ENCODE results near the gene GPR153. TPM values are rescaled to one million over a fixed set of nuclear protein-coding genes. Genes with fewer than 3 reads are reported as not detected.

Gene GPR153
- total RNA-seq, 3 donors from 2014 or later (not counting 1 experiment from before 2014, with no cell fraction given) = 8.5 to 9.7 (median 8.7) TPM

DNA sequence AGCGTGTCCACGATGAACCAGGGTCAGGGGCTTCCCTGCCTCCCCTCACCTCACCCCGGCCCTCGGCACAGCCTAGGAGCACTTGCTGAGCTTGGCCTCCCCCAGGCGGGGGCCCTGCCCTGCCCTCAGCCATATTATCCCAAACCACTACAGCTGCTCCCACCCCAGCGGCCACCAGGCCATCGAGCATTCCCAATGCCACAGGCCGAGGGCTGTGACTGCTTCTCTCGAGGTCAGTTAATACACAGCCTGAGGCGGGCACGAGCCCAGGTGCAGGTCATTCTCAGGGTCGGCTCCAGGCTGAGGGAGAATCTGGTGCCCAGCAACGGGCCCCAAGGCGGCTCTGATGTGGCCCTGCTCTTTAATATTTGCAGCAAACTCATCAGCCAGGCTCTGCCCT, 8.4 kb upstream of the GPR153 start:
- DNase-seq = no peak
- Mint-ChIP-seq H3K4me1 (no peaks in the 10 kb centered on the region), H3K27me3 (ENCODE audit: low read depth in 2 of 2) (no peaks in the 10 kb centered on the region), H3K9me3 (no peaks in the 10 kb centered on the region), H3K36me3 (no peaks in the 10 kb centered on the region), H3K27ac (no peak overlapping the region), H3K4me3 (no peak overlapping the region)
- no peak for ATAC-seq
- Histone ChIP-seq H3K27me3 (ENCODE audit: control insufficient read depth, insufficient read depth, low read length) (no peaks in the 10 kb centered on the region), H3K36me3 (ENCODE audit: control insufficient read depth, insufficient read depth, low read length) (no peaks in the 10 kb centered on the region), H3K9me3 (ENCODE audit: control insufficient read depth, insufficient read depth, low read length) (no peaks in the 10 kb centered on the region), H3K4me3 (ENCODE audit: low read length) (no peak overlapping the region), H3K27ac (ENCODE audit: low read length) (no peak overlapping the region), H3K4me1 (ENCODE audit: control insufficient read depth, insufficient read depth, low read length) (no peaks in the 10 kb centered on the region)
- 98% methylated on average over 14 of the region's 14 CpGs for WGBS (ENCODE audit: insufficient coverage)
- TF ChIP-seq, protein P1, sequence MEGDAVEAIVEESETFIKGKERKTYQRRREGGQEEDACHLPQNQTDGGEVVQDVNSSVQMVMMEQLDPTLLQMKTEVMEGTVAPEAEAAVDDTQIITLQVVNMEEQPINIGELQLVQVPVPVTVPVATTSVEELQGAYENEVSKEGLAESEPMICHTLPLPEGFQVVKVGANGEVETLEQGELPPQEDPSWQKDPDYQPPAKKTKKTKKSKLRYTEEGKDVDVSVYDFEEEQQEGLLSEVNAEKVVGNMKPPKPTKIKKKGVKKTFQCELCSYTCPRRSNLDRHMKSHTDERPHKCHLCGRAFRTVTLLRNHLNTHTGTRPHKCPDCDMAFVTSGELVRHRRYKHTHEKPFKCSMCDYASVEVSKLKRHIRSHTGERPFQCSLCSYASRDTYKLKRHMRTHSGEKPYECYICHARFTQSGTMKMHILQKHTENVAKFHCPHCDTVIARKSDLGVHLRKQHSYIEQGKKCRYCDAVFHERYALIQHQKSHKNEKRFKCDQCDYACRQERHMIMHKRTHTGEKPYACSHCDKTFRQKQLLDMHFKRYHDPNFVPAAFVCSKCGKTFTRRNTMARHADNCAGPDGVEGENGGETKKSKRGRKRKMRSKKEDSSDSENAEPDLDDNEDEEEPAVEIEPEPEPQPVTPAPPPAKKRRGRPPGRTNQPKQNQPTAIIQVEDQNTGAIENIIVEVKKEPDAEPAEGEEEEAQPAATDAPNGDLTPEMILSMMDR (IDR thresholded peaks at IDR 0.05) = no peak
- intact Hi-C loops (cut with micrococcal nuclease) = no loop called here

DNA sequence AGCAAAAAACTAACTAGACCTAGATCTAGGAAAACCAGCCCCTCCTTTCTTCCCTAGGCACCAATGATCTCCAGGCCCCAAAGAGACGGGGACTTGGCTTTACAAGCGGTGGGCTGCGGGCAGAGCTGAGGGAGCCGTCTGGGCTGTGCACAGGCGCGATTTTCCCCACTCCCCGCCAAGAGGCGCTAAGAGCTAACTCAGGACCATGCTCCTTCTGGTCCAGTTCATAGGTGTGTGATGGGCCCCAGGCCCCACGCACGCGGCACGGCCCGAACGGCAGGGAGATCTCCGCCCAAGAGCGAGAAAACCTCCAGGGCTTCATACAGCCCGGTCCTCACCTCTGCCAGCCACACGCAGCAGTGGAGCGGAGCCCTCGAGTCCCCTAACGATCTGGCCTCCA, 7.5 kb upstream of the GPR153 start:
- H3K4me1 ChIP-seq (ENCODE audit: control insufficient read depth, insufficient read depth, low read length) = no peaks in the 10 kb centered on the region
- H3K27me3 ChIP-seq (ENCODE audit: control insufficient read depth, insufficient read depth, low read length) = no peaks in the 10 kb centered on the region
- WGBS (ENCODE audit: insufficient coverage) = 95% methylated on average over 21 of the region's 21 CpGs
- H3K27ac ChIP-seq (ENCODE audit: low read length) = no peak overlapping the region
- Mint-ChIP-seq H3K4me1 (no peaks in the 10 kb centered on the region), H3K9me3 (no peaks in the 10 kb centered on the region), H3K27me3 (ENCODE audit: low read depth in 2 of 2) (no peaks in the 10 kb centered on the region), H3K36me3 (no peaks in the 10 kb centered on the region), H3K27ac (no peak overlapping the region), H3K4me3 (no peak overlapping the region)
- DNase-seq (no peak), ATAC-seq (no peak)
- no peaks in the 10 kb centered on the region for H3K36me3 ChIP-seq (ENCODE audit: control insufficient read depth, insufficient read depth, low read length)
- no peak overlapping the region for H3K4me3 ChIP-seq (ENCODE audit: low read length)
- intact Hi-C loops (cut with micrococcal nuclease) = no loop called here
- TF ChIP-seq, protein P1 (IDR thresholded peaks at IDR 0.05) = no peak
- H3K9me3 ChIP-seq (ENCODE audit: control insufficient read depth, insufficient read depth, low read length) = no peaks in the 10 kb centered on the region

DNA sequence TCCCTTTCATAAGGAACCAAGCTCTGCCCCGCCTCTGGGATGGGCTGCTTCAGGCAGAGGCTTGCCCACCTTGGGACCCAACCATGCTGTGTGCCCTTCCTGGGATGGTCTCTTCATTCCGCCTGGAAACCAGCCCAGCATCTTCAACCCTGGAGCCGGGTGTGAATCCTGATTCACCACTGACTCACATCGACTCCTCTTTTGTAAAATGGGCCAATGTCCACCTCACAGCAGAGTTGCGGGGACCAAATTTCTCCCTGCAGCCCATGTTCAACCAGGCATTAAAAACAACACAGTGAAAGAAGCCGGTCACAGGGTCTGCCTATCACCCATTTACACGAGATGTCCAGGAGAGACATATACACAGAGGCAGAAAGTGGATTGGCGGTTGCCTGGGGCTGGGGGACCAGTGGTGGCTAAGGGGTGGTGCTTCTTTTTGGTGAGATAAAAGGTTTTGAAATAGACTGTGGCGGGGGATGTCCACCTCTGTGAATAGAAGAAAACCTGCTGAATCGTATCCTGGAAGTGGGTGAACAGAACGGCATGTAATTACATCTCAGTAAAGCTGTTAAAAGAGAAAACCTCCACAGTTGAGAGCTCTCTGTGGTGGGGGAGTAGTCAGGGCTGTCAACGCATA, 6.9 kb upstream of the GPR153 start:
- intact Hi-C loops (cut with micrococcal nuclease) = no loop called here
- ATAC-seq = no peak
- H3K27me3 Mint-ChIP-seq (ENCODE audit: low read depth in 2 of 2) = no peaks in the 10 kb centered on the region
- no peaks in the 10 kb centered on the region for H3K36me3 Mint-ChIP-seq
- no peak overlapping the region for H3K27ac ChIP-seq (ENCODE audit: low read length)
- WGBS (ENCODE audit: insufficient coverage) = 86% methylated on average over 12 of the region's 12 CpGs
- no peak overlapping the region for H3K27ac Mint-ChIP-seq
- H3K4me3 Mint-ChIP-seq = no peak overlapping the region
- H3K36me3 ChIP-seq (ENCODE audit: control insufficient read depth, insufficient read depth, low read length) = no peaks in the 10 kb centered on the region
- H3K27me3 ChIP-seq (ENCODE audit: control insufficient read depth, insufficient read depth, low read length) = no peaks in the 10 kb centered on the region
- H3K4me1 ChIP-seq (ENCODE audit: control insufficient read depth, insufficient read depth, low read length) = no peaks in the 10 kb centered on the region
- H3K4me1 Mint-ChIP-seq = no peaks in the 10 kb centered on the region
- H3K4me3 ChIP-seq (ENCODE audit: low read length) = no peak overlapping the region
- TF ChIP-seq, protein P1 (IDR thresholded peaks at IDR 0.05) = no peak
- no peak for DNase-seq
- no peaks in the 10 kb centered on the region for H3K9me3 ChIP-seq (ENCODE audit: control insufficient read depth, insufficient read depth, low read length)
- H3K9me3 Mint-ChIP-seq = no peaks in the 10 kb centered on the region

DNA sequence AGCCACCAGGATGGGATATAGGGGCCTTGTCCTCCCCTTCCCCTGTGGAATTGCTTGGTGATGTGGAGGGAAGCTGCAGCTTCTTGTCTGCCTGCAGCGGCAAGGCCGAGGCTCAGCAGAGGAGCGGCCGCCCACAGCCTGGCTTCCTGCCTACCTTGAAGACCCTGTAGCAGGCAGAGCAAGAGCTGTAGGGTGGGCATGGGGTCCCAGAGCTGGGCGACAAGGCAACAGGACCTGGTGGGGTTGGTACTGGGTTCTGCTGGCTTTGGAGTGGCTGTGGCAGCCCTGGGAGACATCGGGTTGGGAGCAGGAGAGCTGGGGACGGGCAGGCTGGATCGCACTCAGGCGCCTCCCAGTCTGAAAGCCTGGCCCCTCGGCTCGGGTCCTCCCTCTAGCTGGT, 5.7 kb upstream of the GPR153 start:
- TF ChIP-seq, protein P1 (IDR thresholded peaks at IDR 0.05) = no peak
- H3K27ac Mint-ChIP-seq = no peak overlapping the region
- H3K4me1 ChIP-seq (ENCODE audit: control insufficient read depth, insufficient read depth, low read length) = peaks cover 7% of the 10 kb centered on the region

More for the DNA sequence above, 5.7 kb upstream of the GPR153 start:
- H3K27me3 ChIP-seq (ENCODE audit: control insufficient read depth, insufficient read depth, low read length) = peaks cover 2% of the 10 kb centered on the region
- intact Hi-C loops (cut with micrococcal nuclease) = no loop called here
- no peak overlapping the region for H3K4me3 ChIP-seq (ENCODE audit: low read length)
- no peaks in the 10 kb centered on the region for H3K36me3 Mint-ChIP-seq
- H3K9me3 Mint-ChIP-seq = no peaks in the 10 kb centered on the region
- WGBS (ENCODE audit: insufficient coverage) = 95% methylated on average over 11 of the region's 11 CpGs
- H3K4me1 Mint-ChIP-seq = peaks cover 0 to 3% of the 10 kb centered on the region in 2 donors
- DNase-seq = no peak
- H3K4me3 Mint-ChIP-seq = no peak overlapping the region
- no peaks in the 10 kb centered on the region for H3K27me3 Mint-ChIP-seq (ENCODE audit: low read depth in 2 of 2)
- ATAC-seq = no peak
- H3K9me3 ChIP-seq (ENCODE audit: control insufficient read depth, insufficient read depth, low read length) = no peaks in the 10 kb centered on the region
- H3K27ac ChIP-seq (ENCODE audit: low read length) = no peak overlapping the region
- no peaks in the 10 kb centered on the region for H3K36me3 ChIP-seq (ENCODE audit: control insufficient read depth, insufficient read depth, low read length)
